ENCODE results near the gene ANKRD29. TPM values are rescaled to one million over a fixed set of nuclear protein-coding genes. Genes with fewer than 3 reads are reported as not detected.

Gene ANKRD29
- total and polyA plus RNA-seq, 8 donors = 1.2 to 150 (median 10.6) TPM

DNA sequence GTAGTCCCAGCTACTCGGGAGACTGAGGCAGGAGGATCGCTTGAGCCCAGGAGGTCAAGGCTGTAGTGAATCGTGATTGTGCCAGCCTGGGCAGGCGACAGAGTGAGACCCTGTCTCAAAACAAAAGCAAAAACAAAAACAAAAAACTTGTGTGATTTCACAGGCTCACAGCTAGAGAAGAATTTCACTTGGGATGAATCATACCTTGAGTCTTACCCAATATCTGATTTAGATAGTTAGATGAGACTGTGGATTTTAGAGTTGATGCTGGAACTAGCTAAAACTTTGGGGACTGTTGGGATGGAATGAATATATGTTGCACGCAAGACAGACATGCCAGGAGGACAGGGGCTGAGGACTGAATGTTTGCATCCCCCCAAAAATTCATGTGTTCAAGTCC is 4.4 kb downstream of the ANKRD29 start:
- no peaks in the 10 kb centered on the region for H3K9me3 ChIP-seq
- no peaks in the 10 kb centered on the region for H3K36me3 ChIP-seq
- no peak overlapping the region for H3K4me3 ChIP-seq
- H3K27me3 ChIP-seq = peaks cover 0 to 27% (median 12%) of the 10 kb centered on the region in 3 donors
- H3K27ac ChIP-seq = no peak overlapping the region
- TF ChIP-seq, protein P1, sequence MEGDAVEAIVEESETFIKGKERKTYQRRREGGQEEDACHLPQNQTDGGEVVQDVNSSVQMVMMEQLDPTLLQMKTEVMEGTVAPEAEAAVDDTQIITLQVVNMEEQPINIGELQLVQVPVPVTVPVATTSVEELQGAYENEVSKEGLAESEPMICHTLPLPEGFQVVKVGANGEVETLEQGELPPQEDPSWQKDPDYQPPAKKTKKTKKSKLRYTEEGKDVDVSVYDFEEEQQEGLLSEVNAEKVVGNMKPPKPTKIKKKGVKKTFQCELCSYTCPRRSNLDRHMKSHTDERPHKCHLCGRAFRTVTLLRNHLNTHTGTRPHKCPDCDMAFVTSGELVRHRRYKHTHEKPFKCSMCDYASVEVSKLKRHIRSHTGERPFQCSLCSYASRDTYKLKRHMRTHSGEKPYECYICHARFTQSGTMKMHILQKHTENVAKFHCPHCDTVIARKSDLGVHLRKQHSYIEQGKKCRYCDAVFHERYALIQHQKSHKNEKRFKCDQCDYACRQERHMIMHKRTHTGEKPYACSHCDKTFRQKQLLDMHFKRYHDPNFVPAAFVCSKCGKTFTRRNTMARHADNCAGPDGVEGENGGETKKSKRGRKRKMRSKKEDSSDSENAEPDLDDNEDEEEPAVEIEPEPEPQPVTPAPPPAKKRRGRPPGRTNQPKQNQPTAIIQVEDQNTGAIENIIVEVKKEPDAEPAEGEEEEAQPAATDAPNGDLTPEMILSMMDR (IDR thresholded peaks at IDR 0.05) = no peak
- no peak for TF ChIP-seq POLR2AphosphoS5 (IDR thresholded peaks at IDR 0.05)
- TF ChIP-seq EP300 (IDR thresholded peaks at IDR 0.05) = no peak
- no peak for TF ChIP-seq POLR2A (IDR thresholded peaks at IDR 0.05)
- H3K4me1 ChIP-seq = peaks cover 0 to 16% (median 7%) of the 10 kb centered on the region in 4 donors
- WGBS, 5 donors = 81 to 97% (median 94%) methylated on average over 5 of the region's 5 CpGs
- DNase-seq = no peak
- intact Hi-C loops (cut with DNase I; ENCODE audit: low total_unique reads) = no loop called here

DNA sequence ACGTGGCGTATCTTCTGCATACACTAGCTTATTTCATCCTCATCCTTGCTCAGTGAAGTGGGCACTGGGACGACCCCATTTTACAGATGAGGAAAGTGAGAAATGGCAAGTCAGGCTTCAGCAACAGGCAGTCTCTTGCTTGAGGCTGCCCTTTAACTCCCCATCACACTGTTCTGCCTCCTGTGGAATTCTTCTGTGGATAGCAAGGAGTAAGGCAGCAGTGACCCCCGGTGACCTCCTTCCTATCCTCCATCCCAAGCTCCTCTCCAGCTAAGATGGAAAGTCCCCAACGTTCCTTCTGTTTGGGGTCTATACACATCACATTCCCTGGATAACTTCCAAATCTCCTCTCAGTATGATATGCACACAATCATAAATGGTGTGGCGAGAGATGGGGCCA is 10.5 kb downstream of the ANKRD29 start:
- Histone ChIP-seq H3K27ac (peak overlapping the region in 4 of 5 donors; percentile 50 to 70 (median 61)), H3K27me3 (no peaks in the 10 kb centered on the region), H3K36me3 (no peaks in the 10 kb centered on the region), H3K9me3 (no peaks in the 10 kb centered on the region), H3K4me3 (no peak overlapping the region), H3K4me1 (peaks cover 16 to 43% (median 25%) of the 10 kb centered on the region in 4 donors)
- DNase-seq = no peak
- 66 to 78% (median 76%) methylated on average over 6 of the region's 6 CpGs for WGBS, 5 donors
- no peak for TF ChIP-seq POLR2AphosphoS5 (IDR thresholded peaks at IDR 0.05)
- TF ChIP-seq, protein P1 (IDR thresholded peaks at IDR 0.05) = no peak
- TF ChIP-seq POLR2A (IDR thresholded peaks at IDR 0.05) = no peak
- TF ChIP-seq EP300 (IDR thresholded peaks at IDR 0.05) = no peak
- intact Hi-C loops (cut with DNase I; ENCODE audit: low total_unique reads) = no loop called here

DNA sequence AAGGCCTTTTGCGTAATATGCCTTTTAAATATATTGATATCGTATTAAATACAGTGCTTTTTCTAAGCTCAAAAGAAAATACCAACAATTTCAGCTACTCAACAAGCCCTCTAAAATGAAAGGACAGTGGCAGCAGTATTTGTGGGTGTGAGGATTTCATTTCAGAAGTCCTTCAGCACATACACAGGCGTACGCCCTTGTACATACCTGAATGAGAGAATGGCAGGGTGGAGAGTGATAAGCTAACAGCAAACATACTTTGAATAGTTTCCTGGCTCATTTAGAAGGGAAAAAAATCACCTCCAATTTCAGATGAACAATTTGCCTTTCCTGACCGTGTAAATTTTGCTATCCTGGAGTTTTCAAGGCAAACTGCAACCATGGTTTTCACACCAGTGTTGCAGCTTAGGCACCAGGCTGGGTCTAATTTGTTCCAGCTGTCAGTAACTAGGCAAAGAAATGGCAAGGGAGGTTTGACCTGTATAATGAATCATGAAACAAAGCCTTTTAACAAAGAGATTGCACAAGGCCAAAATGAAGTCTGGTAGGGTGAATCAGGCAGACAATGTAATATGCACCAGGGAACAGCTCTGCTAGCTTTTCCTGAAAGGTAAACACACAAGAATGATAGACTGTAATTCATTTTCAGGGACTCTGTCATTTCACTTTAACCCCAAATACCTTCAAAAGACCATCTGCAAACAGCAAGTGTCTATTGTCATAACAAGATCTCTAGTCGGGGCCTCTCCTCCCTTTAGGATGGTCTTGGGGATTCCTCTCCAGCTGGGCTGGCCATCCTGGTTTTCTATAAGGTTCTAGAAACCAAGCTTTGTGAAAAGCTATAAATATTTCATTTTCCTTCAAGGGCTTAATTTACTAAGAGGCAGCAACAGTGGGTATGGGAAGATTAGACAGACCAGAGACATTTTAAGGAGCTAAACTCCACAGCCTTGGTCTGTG is 11.5 kb downstream of the ANKRD29 start:
- intact Hi-C loops (cut with DNase I; ENCODE audit: low total_unique reads) = no loop called here
- peak in 1 of 2 donors; percentile 78 for DNase-seq
- whole genome bisulfite sequencing, 5 donors = 38 to 61% (median 49%) methylated on average over 6 of the region's 6 CpGs
- TF ChIP-seq POLR2AphosphoS5 (IDR thresholded peaks at IDR 0.05) = peak in 1 of 3 donors; percentile 49
- TF ChIP-seq EP300 (IDR thresholded peaks at IDR 0.05) = no peak
- TF ChIP-seq POLR2A (IDR thresholded peaks at IDR 0.05) = no peak
- TF ChIP-seq, protein P1 (IDR thresholded peaks at IDR 0.05) = no peak
- Histone ChIP-seq H3K27me3 (no peaks in the 10 kb centered on the region), H3K9me3 (no peaks in the 10 kb centered on the region), H3K4me3 (no peak overlapping the region), H3K36me3 (no peaks in the 10 kb centered on the region), H3K27ac (peak overlapping the region; percentile 44 to 72 (median 69)), H3K4me1 (peaks cover 16 to 43% (median 25%) of the 10 kb centered on the region in 4 donors)

DNA sequence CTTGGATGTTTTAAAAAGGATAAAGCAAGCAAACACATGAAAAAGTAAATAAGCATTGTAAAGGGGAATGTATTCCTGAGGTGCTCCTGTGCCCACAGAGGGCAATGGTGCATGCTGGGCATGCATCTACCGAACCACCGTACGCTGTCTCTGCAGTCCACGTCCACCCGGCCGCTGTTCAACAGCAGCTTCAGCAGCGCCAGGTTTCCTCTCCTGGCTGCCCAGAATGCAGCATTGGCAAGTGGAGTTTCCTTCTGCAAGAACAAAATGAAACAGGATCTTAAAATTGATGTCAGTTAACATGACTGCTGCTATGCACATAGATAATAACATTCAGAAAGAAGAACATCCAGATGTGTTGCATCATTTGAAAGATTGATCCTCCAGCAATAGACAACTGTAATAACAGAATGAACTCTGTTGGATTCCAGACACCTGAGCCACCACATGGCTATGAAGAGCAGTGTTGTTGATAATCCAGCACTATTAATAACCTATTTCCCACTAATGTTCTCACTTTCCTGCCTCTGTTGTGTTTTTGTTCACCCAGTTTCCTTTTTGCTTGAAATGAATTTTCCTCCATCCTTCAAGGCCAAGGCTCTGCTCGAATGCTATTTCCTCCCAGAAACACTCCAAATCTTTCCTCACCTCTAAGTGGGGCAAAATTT is 13.6 kb downstream of the ANKRD29 start:
- 39 to 61% (median 46%) methylated on average over 8 of the region's 8 CpGs for WGBS, 5 donors
- intact Hi-C loops (cut with DNase I; ENCODE audit: low total_unique reads) = no loop called here
- peak overlapping the region in 2 of 5 donors; percentile 32 to 44 for H3K27ac ChIP-seq

More for the DNA sequence above, 13.6 kb downstream of the ANKRD29 start:
- Histone ChIP-seq H3K9me3 (no peaks in the 10 kb centered on the region), H3K27me3 (no peaks in the 10 kb centered on the region), H3K4me1 (peaks cover 16 to 44% (median 25%) of the 10 kb centered on the region in 4 donors), H3K36me3 (no peaks in the 10 kb centered on the region), H3K4me3 (no peak overlapping the region)
- TF ChIP-seq EP300 (IDR thresholded peaks at IDR 0.05) (no peak), POLR2AphosphoS5 (IDR thresholded peaks at IDR 0.05) (no peak)
- DNase-seq = no peak

Measured in stomach (tissue), 9 donors.